Measurements from ENCODE around the gene MAP3K14. TPM values are rescaled to one million over a fixed set of nuclear protein-coding genes. Genes with fewer than 3 reads are reported as not detected.
A peak's percentile ranks its signal among the peaks of the same experiment; 100 is the strongest.

MAP3K14 gene
- total RNA-seq, 2 donors from 2014 or later = 6.5 to 9.9 TPM

DNA sequence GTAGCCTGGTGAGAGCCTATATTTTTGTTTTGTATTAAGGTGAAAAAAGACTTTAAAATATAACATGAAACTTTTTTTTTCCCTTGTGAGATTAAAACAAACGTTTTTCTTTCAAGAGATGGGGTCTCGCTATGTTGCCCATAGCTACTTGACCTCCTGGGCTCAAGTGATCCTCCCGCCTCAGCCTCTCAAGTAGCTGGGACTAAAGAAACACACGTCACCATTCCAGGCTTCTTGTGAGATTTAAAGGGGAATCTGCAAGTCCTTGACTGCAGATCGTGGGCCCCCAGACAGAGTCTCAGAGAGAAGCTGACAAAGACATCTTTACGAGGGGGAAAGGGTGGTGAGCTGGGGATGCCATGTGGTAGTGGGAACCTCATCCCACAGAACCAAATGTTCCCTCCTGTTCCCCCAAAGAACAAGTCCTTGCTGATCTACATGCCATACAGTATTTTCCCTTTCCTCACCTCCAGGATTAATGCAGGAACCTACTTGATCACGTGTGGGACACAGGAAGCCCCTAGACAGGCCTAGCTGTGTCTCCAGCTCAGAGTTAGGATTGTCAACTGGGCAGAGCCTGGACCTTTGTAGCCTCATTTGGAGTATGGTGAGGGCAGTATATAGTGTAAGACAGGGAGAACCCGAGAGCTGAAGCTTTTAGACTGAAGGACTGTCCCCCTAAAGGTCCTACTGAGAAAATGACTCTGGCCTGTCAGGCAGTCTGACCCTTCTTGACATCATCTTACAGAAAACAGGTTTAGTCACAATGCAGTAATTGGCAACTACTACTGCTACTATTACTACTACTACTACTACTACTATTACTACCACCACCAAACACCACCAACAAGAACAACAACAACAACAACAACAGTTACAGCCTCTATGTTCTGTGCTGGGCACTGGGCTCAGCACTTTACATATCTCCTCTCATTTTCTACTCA is 4.1 kb downstream of the MAP3K14 start:
- ATAC-seq = no peak
- 43% methylated on average over 8 of the region's 8 CpGs for WGBS, 2 donors
- peak overlapping the region; percentile 93 to 97 (median 96) for H3K27ac ChIP-seq

DNA sequence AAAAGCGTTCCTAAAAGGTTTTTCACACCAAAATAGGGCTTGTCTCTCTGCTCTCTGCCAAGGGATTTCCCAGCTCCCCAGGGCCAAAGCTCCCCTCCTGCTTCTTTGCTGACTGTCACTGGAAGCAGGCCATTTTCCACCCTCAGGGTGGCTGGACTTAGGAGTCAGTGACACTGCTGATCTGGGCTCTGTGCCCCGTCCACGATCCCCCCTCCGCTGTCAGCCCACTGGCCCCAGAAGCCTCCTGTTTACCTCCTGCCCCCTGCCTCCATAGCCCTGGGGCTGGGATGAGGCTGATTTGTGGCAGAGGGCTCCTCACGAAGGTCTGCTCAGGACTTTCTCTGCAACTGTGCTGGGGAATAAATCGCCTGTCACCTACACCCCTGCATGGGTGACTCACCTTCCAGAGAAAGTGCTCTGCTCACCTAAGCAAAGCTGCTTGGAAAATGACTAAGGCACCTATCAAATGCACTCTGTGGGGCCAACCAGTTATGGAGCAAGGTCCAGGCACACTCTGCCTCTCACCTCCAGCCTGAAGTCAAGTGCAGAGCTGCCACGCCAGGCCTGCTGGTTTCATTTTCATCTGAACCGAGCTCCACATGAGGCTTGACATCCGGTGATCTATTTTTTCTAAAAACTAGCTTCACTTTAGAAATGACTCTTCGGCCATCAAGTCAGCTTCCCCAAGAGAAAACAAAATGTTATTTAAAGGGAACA is 4.9 kb downstream of the MAP3K14 start:
- intact Hi-C loops (cut with DNase I) = no loop called here
- H3K36me3 ChIP-seq (replicated peaks in 1 of 2; ENCODE audit: insufficient read depth in 1 of 2, low read depth in 2 of 2) = no peaks in the 10 kb centered on the region
- H3K27ac ChIP-seq = peak overlapping the region; percentile 93 to 97 (median 96)
- no peaks in the 10 kb centered on the region for H3K9me3 ChIP-seq
- DNase-seq (peak; percentile 80 to 93 (median 89)), ATAC-seq (peak; percentile 54)
- WGBS, 2 donors = 6 to 13% methylated on average over 10 of the region's 10 CpGs
- peak; percentile 57 to 78 (median 78) for TF ChIP-seq POLR2A (IDR thresholded peaks at IDR 0.05)
- TF ChIP-seq, protein P1, sequence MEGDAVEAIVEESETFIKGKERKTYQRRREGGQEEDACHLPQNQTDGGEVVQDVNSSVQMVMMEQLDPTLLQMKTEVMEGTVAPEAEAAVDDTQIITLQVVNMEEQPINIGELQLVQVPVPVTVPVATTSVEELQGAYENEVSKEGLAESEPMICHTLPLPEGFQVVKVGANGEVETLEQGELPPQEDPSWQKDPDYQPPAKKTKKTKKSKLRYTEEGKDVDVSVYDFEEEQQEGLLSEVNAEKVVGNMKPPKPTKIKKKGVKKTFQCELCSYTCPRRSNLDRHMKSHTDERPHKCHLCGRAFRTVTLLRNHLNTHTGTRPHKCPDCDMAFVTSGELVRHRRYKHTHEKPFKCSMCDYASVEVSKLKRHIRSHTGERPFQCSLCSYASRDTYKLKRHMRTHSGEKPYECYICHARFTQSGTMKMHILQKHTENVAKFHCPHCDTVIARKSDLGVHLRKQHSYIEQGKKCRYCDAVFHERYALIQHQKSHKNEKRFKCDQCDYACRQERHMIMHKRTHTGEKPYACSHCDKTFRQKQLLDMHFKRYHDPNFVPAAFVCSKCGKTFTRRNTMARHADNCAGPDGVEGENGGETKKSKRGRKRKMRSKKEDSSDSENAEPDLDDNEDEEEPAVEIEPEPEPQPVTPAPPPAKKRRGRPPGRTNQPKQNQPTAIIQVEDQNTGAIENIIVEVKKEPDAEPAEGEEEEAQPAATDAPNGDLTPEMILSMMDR (IDR thresholded peaks at IDR 0.05) = no peak
- peaks cover 86% of the 10 kb centered on the region for H3K4me1 ChIP-seq
- H3K27me3 ChIP-seq = no peaks in the 10 kb centered on the region
- no peak overlapping the region for H3K4me3 ChIP-seq

More for the DNA sequence above, 4.1 kb downstream of the MAP3K14 start:
- no peak for TF ChIP-seq POLR2A (IDR thresholded peaks at IDR 0.05)
- TF ChIP-seq, protein P1 (IDR thresholded peaks at IDR 0.05) = no peak
- Histone ChIP-seq H3K27me3 (no peaks in the 10 kb centered on the region), H3K4me3 (no peak overlapping the region), H3K4me1 (peaks cover 82% of the 10 kb centered on the region), H3K9me3 (no peaks in the 10 kb centered on the region), H3K36me3 (replicated peaks in 1 of 2; ENCODE audit: insufficient read depth in 1 of 2, low read depth in 2 of 2) (no peaks in the 10 kb centered on the region)
- DNase-seq = no peak
- intact Hi-C loops (cut with DNase I) = no loop called here

DNA sequence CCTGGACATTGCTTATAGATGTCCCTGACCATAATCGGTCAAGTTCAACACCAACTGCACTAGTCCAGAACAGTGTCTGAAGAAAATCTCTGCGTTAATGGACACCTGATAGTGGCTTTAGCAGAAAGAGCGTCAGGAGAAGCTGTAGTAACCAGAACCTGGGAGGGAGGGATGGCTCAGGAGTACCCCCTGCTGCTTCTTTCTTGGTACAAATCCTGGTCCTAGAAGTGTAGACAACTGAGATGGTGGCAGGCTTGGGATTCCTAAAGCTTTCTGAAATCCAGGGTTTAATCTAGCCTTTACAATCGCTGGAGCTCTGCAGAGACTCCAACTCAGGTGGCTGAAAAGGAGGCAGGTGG is 5.4 kb downstream of the MAP3K14 start:
- TF ChIP-seq, protein P1 (IDR thresholded peaks at IDR 0.05) = no peak
- TF ChIP-seq POLR2A (IDR thresholded peaks at IDR 0.05) = no peak
- Histone ChIP-seq H3K27ac (peak overlapping the region; percentile 93 to 97 (median 96)), H3K27me3 (no peaks in the 10 kb centered on the region), H3K4me3 (no peak overlapping the region), H3K36me3 (replicated peaks in 1 of 2; ENCODE audit: insufficient read depth in 1 of 2, low read depth in 2 of 2) (no peaks in the 10 kb centered on the region), H3K9me3 (no peaks in the 10 kb centered on the region), H3K4me1 (peaks cover 91% of the 10 kb centered on the region)
- no peak for ATAC-seq
- no peak for DNase-seq
- intact Hi-C loops (cut with DNase I) = no loop called here
- 31 to 34% methylated on average over 4 of the region's 4 CpGs for WGBS, 2 donors

- peak; percentile 76 for ATAC-seq
- H3K4me1 ChIP-seq = peaks cover 98% of the 10 kb centered on the region
- no peaks in the 10 kb centered on the region for H3K36me3 ChIP-seq (replicated peaks in 1 of 2; ENCODE audit: insufficient read depth in 1 of 2, low read depth in 2 of 2)
- H3K4me3 ChIP-seq = no peak overlapping the region
- TF ChIP-seq, protein P1 (IDR thresholded peaks at IDR 0.05) = no peak
- peak in 2 of 3 donors; percentile 33 to 35 for TF ChIP-seq POLR2A (IDR thresholded peaks at IDR 0.05)
- intact Hi-C loops (cut with DNase I) = no loop called here
- WGBS, 2 donors = 6 to 7% methylated on average over 3 of the region's 3 CpGs
- no peaks in the 10 kb centered on the region for H3K9me3 ChIP-seq
- DNase-seq = peak; percentile 86 to 93 (median 92)
- H3K27ac ChIP-seq = peak overlapping the region; percentile 93 to 97 (median 96)
- no peaks in the 10 kb centered on the region for H3K27me3 ChIP-seq
These were observed 6.2 kb downstream of the MAP3K14 start for GRCh38 chr17:45310380-45311324.
